ENCODE measurements around the gene DRAM1.

DNA sequence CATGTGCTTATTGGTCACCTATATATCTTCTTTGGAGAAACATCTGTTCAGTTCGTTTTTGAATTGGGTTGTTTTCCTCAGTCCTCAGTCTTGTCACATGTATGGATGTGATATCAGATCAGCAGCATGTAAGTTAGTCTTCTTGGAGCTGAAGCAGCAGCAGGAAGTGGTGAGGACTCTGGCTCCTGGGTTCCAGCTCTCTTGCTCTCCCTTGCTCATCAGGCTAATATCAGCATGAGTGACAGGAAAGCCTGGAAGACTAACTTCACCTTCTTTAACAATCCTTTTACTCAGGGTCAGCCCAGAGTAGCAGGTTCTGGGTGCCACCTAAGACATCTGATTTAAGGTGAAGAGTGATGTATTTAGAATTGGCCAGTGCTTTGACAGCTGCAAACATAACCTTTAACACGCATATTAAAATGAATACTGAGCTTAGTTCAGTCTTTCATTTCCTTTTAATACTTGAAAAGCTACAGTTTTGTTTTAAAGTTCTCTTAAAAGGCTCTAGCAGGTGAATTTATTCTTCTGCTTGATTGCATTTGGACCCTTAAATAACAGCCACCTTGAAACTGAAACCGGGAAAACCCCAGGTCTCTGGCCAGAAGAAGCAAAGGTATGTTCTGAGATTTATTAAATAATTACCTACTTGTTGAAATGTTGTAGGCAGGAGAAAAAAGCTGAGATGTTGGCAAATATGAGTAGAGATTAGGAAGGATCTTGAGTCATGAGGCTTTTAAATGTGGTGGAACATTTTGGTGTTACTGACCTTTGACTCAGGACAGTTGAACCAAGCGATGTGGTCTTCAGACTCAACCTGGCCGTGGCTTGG is 54.3 kb downstream of the DRAM1 start:
- TF ChIP-seq GATA2 (IDR thresholded peaks at IDR 0.05; ENCODE audit: low read depth, low read length): no peak
- no peak for TF ChIP-seq GATA3 (IDR thresholded peaks at IDR 0.05; ENCODE audit: low read depth, low read length)

Data from SH-SY5Y (cell line).